PC-3 (cell line): ENCODE results near the gene ACER2.

Experiments used
- EZH2 ChIP-seq: fragments of 300-600 bp; sonication (generic); IDR thresholded peaks from one replicate; pipeline ENCODE4 v1.6.1; 2017; ENCODE audit warnings: antibody characterized with exemption, mild to moderate bottlenecking, low read length; ENCODE audit not compliant: unreplicated experiment
- TF ChIP-seq, protein P1 (sequence below): fragments of 300-600 bp; sonication (generic); conservative IDR thresholded peaks from 2 replicates; pipeline ENCODE4 v1.5.1; 2017; ENCODE audit warnings: antibody characterized with exemption, low read depth, mild to moderate bottlenecking, low read length

DNA sequence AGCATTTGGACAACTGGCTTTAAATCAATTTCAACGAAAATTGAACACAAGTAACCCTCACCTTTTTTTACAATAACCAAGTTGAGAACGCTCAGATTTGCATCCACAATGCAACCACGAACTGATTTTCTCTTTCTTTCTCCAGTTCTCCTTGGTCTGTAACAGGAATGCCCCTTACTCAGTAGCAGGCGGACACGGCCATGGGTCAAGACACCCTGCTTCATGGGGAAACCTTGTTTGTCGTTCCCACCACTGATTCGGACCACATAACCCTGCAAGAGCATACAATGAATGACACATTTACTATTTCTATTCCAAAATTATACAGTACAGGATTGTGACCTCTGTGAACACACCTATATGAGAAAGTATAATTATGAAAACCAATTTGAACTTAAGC is 30.2 kb upstream of the ACER2 start:
- TF ChIP-seq, protein P1, sequence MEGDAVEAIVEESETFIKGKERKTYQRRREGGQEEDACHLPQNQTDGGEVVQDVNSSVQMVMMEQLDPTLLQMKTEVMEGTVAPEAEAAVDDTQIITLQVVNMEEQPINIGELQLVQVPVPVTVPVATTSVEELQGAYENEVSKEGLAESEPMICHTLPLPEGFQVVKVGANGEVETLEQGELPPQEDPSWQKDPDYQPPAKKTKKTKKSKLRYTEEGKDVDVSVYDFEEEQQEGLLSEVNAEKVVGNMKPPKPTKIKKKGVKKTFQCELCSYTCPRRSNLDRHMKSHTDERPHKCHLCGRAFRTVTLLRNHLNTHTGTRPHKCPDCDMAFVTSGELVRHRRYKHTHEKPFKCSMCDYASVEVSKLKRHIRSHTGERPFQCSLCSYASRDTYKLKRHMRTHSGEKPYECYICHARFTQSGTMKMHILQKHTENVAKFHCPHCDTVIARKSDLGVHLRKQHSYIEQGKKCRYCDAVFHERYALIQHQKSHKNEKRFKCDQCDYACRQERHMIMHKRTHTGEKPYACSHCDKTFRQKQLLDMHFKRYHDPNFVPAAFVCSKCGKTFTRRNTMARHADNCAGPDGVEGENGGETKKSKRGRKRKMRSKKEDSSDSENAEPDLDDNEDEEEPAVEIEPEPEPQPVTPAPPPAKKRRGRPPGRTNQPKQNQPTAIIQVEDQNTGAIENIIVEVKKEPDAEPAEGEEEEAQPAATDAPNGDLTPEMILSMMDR, result no peak
- TF ChIP-seq EZH2, result no peak
